WTC11 (cell line): ENCODE measurements around the gene GAB1. TPM values are rescaled to one million over a fixed set of nuclear protein-coding genes. Genes with fewer than 3 reads are reported as not detected.
A peak's percentile ranks its signal among the peaks of the same experiment; 100 is the strongest.

Experiments
- ATAC-seq: fragments of 200-7000 bp; cut with Tn5 transposase; 2 replicates; pipeline ENCODE4 v1.10.0; 2021; ENCODE audit warnings: mild to moderate bottlenecking, moderate library complexity
- CTCF ChIA-PET: fragments of 300-600 bp; sonication (Branson Sonifier 250); formaldehyde crosslinking; loops from one replicate; lab custom pipeline; 2021; ENCODE audit warnings: antibody characterized with exemption; lab: Charles Lee
- POLR2A ChIA-PET: fragments of 350-600 bp; sonication (Branson Sonifier 250); formaldehyde crosslinking; loops from one replicate; lab custom pipeline; 2021; ENCODE audit warnings: antibody characterized with exemption; lab: Charles Lee
- DNase-seq: peaks from one replicate; pipeline ENCODE4 v3.0.0; 2021; ENCODE audit warnings: low spot score
- H3K27ac Mint-ChIP-seq: 2 replicates; pipeline ENCODE4 v1.8.0; 2021; ENCODE audit warnings: mixed read lengths
- H3K27me3 Mint-ChIP-seq: 2 replicates; pipeline ENCODE4 v1.8.0; 2021; ENCODE audit warnings: low read depth, mild to moderate bottlenecking, moderate library complexity, mixed read lengths
- H3K36me3 Mint-ChIP-seq: 2 replicates; pipeline ENCODE4 v1.8.0; 2021; ENCODE audit warnings: mixed read lengths
- H3K4me1 Mint-ChIP-seq: 2 replicates; pipeline ENCODE4 v1.8.0; 2022; ENCODE audit warnings: mixed read lengths
- H3K4me3 Mint-ChIP-seq: 2 replicates; pipeline ENCODE4 v1.8.0; 2021; ENCODE audit warnings: mild to moderate bottlenecking, moderate library complexity, mixed read lengths
- H3K9me3 Mint-ChIP-seq: 2 replicates; pipeline ENCODE4 v1.8.0; 2021; ENCODE audit warnings: mixed read lengths
- CREB1 ChIP-seq: sonication (generic); formaldehyde crosslinking; IDR thresholded peaks from 2 replicates; pipeline ENCODE4 v1.8.0; 2023; ENCODE audit warnings: mild to moderate bottlenecking, missing genetic modification reagents
- ESRRA ChIP-seq: sonication (generic); formaldehyde crosslinking; IDR thresholded peaks from 2 replicates; pipeline ENCODE4 v1.8.1; 2022; ENCODE audit warnings: mild to moderate bottlenecking, missing genetic modification reagents, borderline replicate concordance
- IRF2 ChIP-seq: sonication (generic); formaldehyde crosslinking; IDR thresholded peaks from 2 replicates; pipeline ENCODE4 v1.8.0; 2022; ENCODE audit warnings: low read depth, missing genetic modification reagents, borderline replicate concordance
- KAT7 ChIP-seq: sonication (generic); formaldehyde crosslinking; IDR thresholded peaks from 2 replicates; pipeline ENCODE4 v1.8.1; 2023; ENCODE audit warnings: missing genetic modification reagents, mild to moderate bottlenecking, borderline replicate concordance
- OVOL2 ChIP-seq: fragments of 250-450 bp; sonication (Bioruptor Pico); IDR thresholded peaks from 2 replicates; pipeline ENCODE4 v1.9.0; 2021; ENCODE audit warnings: mild to moderate bottlenecking, borderline replicate concordance
- SMAD4 ChIP-seq: sonication (generic); formaldehyde crosslinking; IDR thresholded peaks from 2 replicates; pipeline ENCODE4 v1.8.0; 2022; ENCODE audit warnings: mild to moderate bottlenecking, missing genetic modification reagents
- SP1 ChIP-seq: sonication (generic); formaldehyde crosslinking; conservative IDR thresholded peaks from 2 replicates; pipeline ENCODE4 v1.8.1; 2022; ENCODE audit warnings: missing genetic modification reagents
- TCF7 ChIP-seq: sonication (generic); formaldehyde crosslinking; IDR thresholded peaks from 2 replicates; pipeline ENCODE4 v1.8.0; 2022; ENCODE audit warnings: mild to moderate bottlenecking, low read depth, missing genetic modification reagents, moderate library complexity
- TEAD1 ChIP-seq: sonication (generic); formaldehyde crosslinking; IDR thresholded peaks from 2 replicates; pipeline ENCODE4 v1.8.0; 2022; ENCODE audit warnings: mild to moderate bottlenecking, missing genetic modification reagents
- ZNF138 ChIP-seq: sonication (generic); formaldehyde crosslinking; conservative IDR thresholded peaks from 2 replicates; pipeline ENCODE4 v1.8.1; 2022; ENCODE audit warnings: mild to moderate bottlenecking, moderate library complexity, missing genetic modification reagents
- ZNF219 ChIP-seq: sonication (generic); formaldehyde crosslinking; IDR thresholded peaks from 2 replicates; pipeline ENCODE4 v1.8.0; 2023; ENCODE audit warnings: missing genetic modification reagents, mild to moderate bottlenecking, borderline replicate concordance
- ZNF263 ChIP-seq: sonication (generic); formaldehyde crosslinking; IDR thresholded peaks from 2 replicates; pipeline ENCODE4 v1.8.1; 2022; ENCODE audit warnings: low read depth, mild to moderate bottlenecking, moderate library complexity, missing genetic modification reagents
- total RNA-seq: library from RNA; stranded (reverse); gene quantifications from 3 replicates; pipeline ENCODE4 v1.2.3, GENCODE V29; 2021
- TF ChIP-seq, protein P1 (sequence below): sonication (generic); formaldehyde crosslinking; IDR thresholded peaks from 2 replicates; pipeline ENCODE4 v1.8.1; 2023; ENCODE audit warnings: mild to moderate bottlenecking, missing genetic modification reagents
- TF ChIP-seq, protein P2 (sequence below): fragments of 250-450 bp; sonication (Bioruptor Pico); IDR thresholded peaks from 2 replicates; pipeline ENCODE4 v1.9.0; 2021; ENCODE audit warnings: mild to moderate bottlenecking
- TF ChIP-seq, protein P3 (sequence below): sonication (generic); formaldehyde crosslinking; IDR thresholded peaks from 2 replicates; pipeline ENCODE4 v1.8.0; 2023; ENCODE audit warnings: missing genetic modification reagents, mild to moderate bottlenecking, borderline replicate concordance
- TF ChIP-seq, protein P4 (sequence below): sonication (generic); formaldehyde crosslinking; IDR thresholded peaks from 2 replicates; pipeline ENCODE4 v1.8.0; 2022; ENCODE audit warnings: mild to moderate bottlenecking, missing genetic modification reagents
- TF ChIP-seq, protein P5 (sequence below): sonication (generic); formaldehyde crosslinking; IDR thresholded peaks from 2 replicates; pipeline ENCODE4 v1.8.0; 2023; ENCODE audit warnings: missing genetic modification reagents
- TF ChIP-seq, protein P6 (sequence below): fragments of 250-450 bp; sonication (Bioruptor Pico); IDR thresholded peaks from 2 replicates; pipeline ENCODE4 v1.9.0; 2021; ENCODE audit warnings: mild to moderate bottlenecking
- TF ChIP-seq, protein P7 (sequence below): sonication (generic); formaldehyde crosslinking; conservative IDR thresholded peaks from 2 replicates; pipeline ENCODE4 v1.8.1; 2022; ENCODE audit warnings: mild to moderate bottlenecking, missing genetic modification reagents

Gene GAB1
- total RNA-seq, 1 experiment from 2014 or later = 17.4 TPM

DNA sequence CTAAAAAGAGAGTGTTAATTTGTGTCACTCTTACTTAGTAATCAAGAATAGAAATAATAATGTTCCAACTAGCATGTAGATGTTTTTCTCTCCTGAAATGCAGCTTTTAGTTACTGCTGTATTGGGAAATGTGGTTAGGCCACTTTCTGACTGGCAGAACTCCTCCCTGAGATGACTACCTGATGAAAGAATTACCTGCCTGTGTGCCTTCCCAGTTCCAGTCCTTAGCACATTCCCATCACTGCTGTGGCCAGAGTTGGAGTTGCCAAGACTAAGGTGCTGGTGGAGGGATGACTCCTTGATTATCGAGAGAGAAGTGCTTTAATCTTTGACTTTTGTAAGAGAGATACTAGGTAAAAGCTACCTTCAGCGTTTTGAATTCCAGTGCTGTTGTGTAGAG lies 9.5 kb downstream of the GAB1 start:
- TF ChIP-seq, protein P1, sequence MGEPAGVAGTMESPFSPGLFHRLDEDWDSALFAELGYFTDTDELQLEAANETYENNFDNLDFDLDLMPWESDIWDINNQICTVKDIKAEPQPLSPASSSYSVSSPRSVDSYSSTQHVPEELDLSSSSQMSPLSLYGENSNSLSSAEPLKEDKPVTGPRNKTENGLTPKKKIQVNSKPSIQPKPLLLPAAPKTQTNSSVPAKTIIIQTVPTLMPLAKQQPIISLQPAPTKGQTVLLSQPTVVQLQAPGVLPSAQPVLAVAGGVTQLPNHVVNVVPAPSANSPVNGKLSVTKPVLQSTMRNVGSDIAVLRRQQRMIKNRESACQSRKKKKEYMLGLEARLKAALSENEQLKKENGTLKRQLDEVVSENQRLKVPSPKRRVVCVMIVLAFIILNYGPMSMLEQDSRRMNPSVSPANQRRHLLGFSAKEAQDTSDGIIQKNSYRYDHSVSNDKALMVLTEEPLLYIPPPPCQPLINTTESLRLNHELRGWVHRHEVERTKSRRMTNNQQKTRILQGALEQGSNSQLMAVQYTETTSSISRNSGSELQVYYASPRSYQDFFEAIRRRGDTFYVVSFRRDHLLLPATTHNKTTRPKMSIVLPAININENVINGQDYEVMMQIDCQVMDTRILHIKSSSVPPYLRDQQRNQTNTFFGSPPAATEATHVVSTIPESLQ (CRISPR knock-in tag) = no peak
- no peak for TF ChIP-seq OVOL2 (CRISPR knock-in tag)
- no peak for TF ChIP-seq ZNF219 (CRISPR knock-in tag)
- TF ChIP-seq KAT7 = no peak
- TF ChIP-seq, protein P2, sequence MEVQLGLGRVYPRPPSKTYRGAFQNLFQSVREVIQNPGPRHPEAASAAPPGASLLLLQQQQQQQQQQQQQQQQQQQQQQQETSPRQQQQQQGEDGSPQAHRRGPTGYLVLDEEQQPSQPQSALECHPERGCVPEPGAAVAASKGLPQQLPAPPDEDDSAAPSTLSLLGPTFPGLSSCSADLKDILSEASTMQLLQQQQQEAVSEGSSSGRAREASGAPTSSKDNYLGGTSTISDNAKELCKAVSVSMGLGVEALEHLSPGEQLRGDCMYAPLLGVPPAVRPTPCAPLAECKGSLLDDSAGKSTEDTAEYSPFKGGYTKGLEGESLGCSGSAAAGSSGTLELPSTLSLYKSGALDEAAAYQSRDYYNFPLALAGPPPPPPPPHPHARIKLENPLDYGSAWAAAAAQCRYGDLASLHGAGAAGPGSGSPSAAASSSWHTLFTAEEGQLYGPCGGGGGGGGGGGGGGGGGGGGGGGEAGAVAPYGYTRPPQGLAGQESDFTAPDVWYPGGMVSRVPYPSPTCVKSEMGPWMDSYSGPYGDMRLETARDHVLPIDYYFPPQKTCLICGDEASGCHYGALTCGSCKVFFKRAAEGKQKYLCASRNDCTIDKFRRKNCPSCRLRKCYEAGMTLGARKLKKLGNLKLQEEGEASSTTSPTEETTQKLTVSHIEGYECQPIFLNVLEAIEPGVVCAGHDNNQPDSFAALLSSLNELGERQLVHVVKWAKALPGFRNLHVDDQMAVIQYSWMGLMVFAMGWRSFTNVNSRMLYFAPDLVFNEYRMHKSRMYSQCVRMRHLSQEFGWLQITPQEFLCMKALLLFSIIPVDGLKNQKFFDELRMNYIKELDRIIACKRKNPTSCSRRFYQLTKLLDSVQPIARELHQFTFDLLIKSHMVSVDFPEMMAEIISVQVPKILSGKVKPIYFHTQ (CRISPR knock-in tag) = no peak
- TF ChIP-seq SP1 = no peak
- no peak for TF ChIP-seq ESRRA (CRISPR knock-in tag)
- TF ChIP-seq, protein P3, sequence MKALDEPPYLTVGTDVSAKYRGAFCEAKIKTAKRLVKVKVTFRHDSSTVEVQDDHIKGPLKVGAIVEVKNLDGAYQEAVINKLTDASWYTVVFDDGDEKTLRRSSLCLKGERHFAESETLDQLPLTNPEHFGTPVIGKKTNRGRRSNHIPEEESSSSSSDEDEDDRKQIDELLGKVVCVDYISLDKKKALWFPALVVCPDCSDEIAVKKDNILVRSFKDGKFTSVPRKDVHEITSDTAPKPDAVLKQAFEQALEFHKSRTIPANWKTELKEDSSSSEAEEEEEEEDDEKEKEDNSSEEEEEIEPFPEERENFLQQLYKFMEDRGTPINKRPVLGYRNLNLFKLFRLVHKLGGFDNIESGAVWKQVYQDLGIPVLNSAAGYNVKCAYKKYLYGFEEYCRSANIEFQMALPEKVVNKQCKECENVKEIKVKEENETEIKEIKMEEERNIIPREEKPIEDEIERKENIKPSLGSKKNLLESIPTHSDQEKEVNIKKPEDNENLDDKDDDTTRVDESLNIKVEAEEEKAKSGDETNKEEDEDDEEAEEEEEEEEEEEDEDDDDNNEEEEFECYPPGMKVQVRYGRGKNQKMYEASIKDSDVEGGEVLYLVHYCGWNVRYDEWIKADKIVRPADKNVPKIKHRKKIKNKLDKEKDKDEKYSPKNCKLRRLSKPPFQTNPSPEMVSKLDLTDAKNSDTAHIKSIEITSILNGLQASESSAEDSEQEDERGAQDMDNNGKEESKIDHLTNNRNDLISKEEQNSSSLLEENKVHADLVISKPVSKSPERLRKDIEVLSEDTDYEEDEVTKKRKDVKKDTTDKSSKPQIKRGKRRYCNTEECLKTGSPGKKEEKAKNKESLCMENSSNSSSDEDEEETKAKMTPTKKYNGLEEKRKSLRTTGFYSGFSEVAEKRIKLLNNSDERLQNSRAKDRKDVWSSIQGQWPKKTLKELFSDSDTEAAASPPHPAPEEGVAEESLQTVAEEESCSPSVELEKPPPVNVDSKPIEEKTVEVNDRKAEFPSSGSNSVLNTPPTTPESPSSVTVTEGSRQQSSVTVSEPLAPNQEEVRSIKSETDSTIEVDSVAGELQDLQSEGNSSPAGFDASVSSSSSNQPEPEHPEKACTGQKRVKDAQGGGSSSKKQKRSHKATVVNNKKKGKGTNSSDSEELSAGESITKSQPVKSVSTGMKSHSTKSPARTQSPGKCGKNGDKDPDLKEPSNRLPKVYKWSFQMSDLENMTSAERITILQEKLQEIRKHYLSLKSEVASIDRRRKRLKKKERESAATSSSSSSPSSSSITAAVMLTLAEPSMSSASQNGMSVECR (CRISPR knock-in tag) = no peak
- TF ChIP-seq, protein P4, sequence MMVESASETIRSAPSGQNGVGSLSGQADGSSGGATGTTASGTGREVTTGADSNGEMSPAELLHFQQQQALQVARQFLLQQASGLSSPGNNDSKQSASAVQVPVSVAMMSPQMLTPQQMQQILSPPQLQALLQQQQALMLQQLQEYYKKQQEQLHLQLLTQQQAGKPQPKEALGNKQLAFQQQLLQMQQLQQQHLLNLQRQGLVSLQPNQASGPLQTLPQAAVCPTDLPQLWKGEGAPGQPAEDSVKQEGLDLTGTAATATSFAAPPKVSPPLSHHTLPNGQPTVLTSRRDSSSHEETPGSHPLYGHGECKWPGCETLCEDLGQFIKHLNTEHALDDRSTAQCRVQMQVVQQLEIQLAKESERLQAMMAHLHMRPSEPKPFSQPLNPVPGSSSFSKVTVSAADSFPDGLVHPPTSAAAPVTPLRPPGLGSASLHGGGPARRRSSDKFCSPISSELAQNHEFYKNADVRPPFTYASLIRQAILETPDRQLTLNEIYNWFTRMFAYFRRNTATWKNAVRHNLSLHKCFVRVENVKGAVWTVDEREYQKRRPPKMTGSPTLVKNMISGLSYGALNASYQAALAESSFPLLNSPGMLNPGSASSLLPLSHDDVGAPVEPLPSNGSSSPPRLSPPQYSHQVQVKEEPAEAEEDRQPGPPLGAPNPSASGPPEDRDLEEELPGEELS = no peak
- TF ChIP-seq CREB1 (CRISPR knock-in tag) = no peak
- no peak for TF ChIP-seq IRF2 (CRISPR knock-in tag)
- TF ChIP-seq SMAD4 (CRISPR knock-in tag) = no peak
- no peak for TF ChIP-seq ZNF263 (CRISPR knock-in tag)
- TF ChIP-seq TEAD1 (CRISPR knock-in tag) = no peak
- no peak for TF ChIP-seq ZNF138 (CRISPR knock-in tag)
- TF ChIP-seq, protein P5, sequence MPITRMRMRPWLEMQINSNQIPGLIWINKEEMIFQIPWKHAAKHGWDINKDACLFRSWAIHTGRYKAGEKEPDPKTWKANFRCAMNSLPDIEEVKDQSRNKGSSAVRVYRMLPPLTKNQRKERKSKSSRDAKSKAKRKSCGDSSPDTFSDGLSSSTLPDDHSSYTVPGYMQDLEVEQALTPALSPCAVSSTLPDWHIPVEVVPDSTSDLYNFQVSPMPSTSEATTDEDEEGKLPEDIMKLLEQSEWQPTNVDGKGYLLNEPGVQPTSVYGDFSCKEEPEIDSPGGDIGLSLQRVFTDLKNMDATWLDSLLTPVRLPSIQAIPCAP = no peak
- TF ChIP-seq, protein P6, sequence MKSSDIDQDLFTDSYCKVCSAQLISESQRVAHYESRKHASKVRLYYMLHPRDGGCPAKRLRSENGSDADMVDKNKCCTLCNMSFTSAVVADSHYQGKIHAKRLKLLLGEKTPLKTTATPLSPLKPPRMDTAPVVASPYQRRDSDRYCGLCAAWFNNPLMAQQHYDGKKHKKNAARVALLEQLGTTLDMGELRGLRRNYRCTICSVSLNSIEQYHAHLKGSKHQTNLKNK = no peak
- TF ChIP-seq, protein P7, sequence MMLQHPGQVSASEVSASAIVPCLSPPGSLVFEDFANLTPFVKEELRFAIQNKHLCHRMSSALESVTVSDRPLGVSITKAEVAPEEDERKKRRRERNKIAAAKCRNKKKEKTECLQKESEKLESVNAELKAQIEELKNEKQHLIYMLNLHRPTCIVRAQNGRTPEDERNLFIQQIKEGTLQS = no peak
- no peak for TF ChIP-seq TCF7 (CRISPR knock-in tag)
- Mint-ChIP-seq H3K27me3 (no peaks in the 10 kb centered on the region), H3K4me1 (peaks cover 53% of the 10 kb centered on the region), H3K36me3 (no peaks in the 10 kb centered on the region), H3K4me3 (no peak overlapping the region), H3K27ac (peak overlapping the region; percentile 85), H3K9me3 (no peaks in the 10 kb centered on the region)
- ATAC-seq (peak; percentile 55), DNase-seq (no peak)
- POLR2A ChIA-PET = interaction anchor here (0.6 to 1.1 kb wide), 2 partner anchors 9 to 154 kb away, joined by 3 to 6 read pairs; partner anchors contain the start of gene GAB1
- CTCF ChIA-PET = interaction anchor here (1.7 kb wide), 1 partner anchor 11 kb away, joined by 4 read pairs; no protein-coding TSS in a partner anchor
